Femur (tissue), 1 donor: ENCODE results near the gene PRIM1.
"Not testable (repeated sequence)": the region's sequence is repeated elsewhere in the genome, so short reads cannot be mapped to it uniquely, and the experiment has no call there.

Source experiments
- DNase-seq: peaks from one replicate; pipeline ENCODE4 v3.0.0-alpha.2; 2017

PRIM1 gene

GRCh38 chr12:56716458-56716857, 35.7 kb downstream of the PRIM1 start:
- DNase-seq: no peak

- no peak for DNase-seq
Measured at GRCh38 chr12:56715798-56716197, 36.3 kb downstream of the PRIM1 start.

GRCh38 chr12:56714431-56714929, 37.6 kb downstream of the PRIM1 start:
- no peak for DNase-seq

- no peak for DNase-seq
Measured at GRCh38 chr12:56713345-56713744, 38.8 kb downstream of the PRIM1 start.

- DNase-seq: no peak
Measured at GRCh38 chr12:56709759-56710376, 42.3 kb downstream of the PRIM1 start.

- DNase-seq: not testable (repeated sequence)
Measured at GRCh38 chr12:56704522-56704921, 47.6 kb downstream of the PRIM1 start.

- DNase-seq: no peak
Measured at GRCh38 chr12:56699020-56699661, 53.0 kb downstream of the PRIM1 start.

GRCh38 chr12:56695327-56696101, 56.6 kb downstream of the PRIM1 start:
- no peak for DNase-seq

- DNase-seq: no peak
Measured at GRCh38 chr12:56694161-56694560, 58.0 kb downstream of the PRIM1 start.

- DNase-seq: no peak
Measured at GRCh38 chr12:56688846-56689109, 63.3 kb downstream of the PRIM1 start.

- DNase-seq: peak; percentile 99
Measured at GRCh38 chr12:56688129-56688845, 63.8 kb downstream of the PRIM1 start, which contains the start of gene PTGES3. Gene PTGES3, minus strand, starts transcription at chr12:56688284. Its CDS starts 285 bp downstream, at chr12:56687999.

GRCh38 chr12:56687223-56688128, 64.6 kb downstream of the PRIM1 start:
- DNase-seq: peak; percentile 65

- DNase-seq: no peak
Measured at GRCh38 chr12:56684745-56685359, 67.3 kb downstream of the PRIM1 start.

- DNase-seq: no peak
Measured at GRCh38 chr12:56682323-56682722, 69.8 kb downstream of the PRIM1 start.
